ENCODE results near the gene NLN.

NLN gene

DNA sequence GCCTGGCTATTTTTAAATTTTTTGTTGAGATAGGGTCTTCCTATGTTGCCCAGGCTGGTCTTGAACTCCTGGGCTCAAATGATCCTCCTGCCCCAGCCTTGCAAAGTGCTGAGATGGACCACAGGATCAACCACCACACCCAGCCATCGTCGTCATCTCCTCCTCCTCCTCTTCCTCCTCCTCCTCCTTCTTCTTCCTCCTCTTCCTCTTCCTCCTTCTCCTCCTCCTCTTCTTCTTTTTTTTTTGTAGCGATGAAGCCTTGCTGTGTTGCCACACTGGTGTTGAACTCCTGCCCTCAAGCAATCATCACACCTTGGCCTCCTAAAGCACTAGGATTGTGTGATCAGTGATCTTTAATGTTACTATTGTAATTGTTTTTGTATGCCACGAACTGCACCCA is 155.0 kb downstream of the NLN start:
- no peak for DNase-seq
